Fibroblast of pulmonary artery (primary cell): Measurements from ENCODE around the gene PLA2R1.

Source experiments
- DNase-seq: peaks from one replicate; pipeline ENCODE4 v3.0.0-alpha.2; 2010; ENCODE audit warnings: low read depth
- H3K4me3 ChIP-seq: replicated peaks from 2 replicates; pipeline ENCODE4 v1.5.1; 2011; ENCODE audit warnings: low read depth, mild to moderate bottlenecking, control low read depth, low read length, moderate library complexity
- TF ChIP-seq, protein P1 (sequence below): IDR thresholded peaks from 2 replicates; pipeline ENCODE4 v1.5.1; 2011; ENCODE audit warnings: mild to moderate bottlenecking, control low read depth, low read length, inconsistent platforms; ENCODE audit errors: missing control alignments

Gene PLA2R1

DNA sequence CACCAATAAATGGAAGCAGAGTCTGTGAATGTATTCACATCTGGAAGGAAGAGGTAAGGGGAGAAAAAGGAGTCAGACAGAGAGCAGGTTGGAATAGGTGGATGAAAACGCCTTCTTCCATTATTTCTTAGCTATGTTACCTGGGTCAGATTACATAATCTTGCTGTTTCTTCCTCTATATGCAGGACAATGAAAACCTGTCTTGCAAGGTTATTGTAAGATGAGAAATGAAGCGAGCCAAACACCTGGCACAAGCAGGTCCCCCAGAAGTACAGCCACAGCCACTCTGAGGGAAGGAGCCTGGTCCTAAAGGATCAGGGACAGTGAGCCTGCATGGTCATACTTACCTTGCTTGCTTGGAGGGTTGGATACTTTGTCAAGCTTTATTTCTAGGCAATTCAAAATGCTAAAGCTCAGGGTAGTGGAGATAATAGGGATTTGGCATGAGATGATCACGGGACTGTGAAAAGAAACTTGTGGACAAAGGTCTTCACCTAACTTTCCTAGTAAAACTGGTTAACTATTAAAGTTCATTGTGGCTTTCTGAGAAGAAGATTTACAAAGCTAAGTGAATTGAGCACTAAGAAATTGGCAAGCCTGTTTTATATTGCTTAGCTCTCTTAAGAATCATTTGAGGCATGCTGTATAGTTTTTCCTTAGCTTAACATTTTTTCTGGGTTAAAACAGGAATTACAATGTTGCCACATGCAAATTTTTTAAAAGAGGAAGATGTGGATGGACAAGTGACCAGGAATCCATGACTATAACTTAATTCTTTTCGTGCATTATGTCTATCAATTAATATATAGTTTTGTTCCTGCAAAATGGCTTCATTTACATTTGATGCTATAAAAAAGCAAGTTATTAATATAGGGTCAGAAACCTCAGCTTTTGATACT lies 15.7 kb upstream of the PLA2R1 start:
- H3K4me3 ChIP-seq, result no peak overlapping the region
- TF ChIP-seq, protein P1, sequence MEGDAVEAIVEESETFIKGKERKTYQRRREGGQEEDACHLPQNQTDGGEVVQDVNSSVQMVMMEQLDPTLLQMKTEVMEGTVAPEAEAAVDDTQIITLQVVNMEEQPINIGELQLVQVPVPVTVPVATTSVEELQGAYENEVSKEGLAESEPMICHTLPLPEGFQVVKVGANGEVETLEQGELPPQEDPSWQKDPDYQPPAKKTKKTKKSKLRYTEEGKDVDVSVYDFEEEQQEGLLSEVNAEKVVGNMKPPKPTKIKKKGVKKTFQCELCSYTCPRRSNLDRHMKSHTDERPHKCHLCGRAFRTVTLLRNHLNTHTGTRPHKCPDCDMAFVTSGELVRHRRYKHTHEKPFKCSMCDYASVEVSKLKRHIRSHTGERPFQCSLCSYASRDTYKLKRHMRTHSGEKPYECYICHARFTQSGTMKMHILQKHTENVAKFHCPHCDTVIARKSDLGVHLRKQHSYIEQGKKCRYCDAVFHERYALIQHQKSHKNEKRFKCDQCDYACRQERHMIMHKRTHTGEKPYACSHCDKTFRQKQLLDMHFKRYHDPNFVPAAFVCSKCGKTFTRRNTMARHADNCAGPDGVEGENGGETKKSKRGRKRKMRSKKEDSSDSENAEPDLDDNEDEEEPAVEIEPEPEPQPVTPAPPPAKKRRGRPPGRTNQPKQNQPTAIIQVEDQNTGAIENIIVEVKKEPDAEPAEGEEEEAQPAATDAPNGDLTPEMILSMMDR, result no peak
- no peak for DNase-seq

DNA sequence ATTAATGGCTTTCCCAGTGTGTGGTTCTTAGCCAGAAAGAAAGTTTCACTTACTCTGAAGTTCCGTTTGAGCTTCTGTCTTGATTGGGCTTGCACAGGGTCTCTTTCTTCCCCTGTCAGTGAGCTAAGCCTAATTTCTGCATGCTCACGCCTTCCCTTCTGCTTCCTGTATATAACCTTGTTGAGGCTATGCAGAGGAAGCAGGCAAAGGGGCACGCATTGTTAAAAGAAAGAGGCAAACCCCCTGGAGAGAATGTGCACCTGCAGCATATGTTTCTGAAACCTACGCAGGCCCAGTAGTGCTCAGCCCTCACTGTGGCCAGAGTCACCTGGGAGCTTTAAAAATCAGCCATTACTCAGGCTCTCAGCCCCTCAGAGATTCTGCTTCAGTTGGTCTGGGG lies 14.5 kb upstream of the PLA2R1 start:
- no peak for DNase-seq
- no peak overlapping the region for H3K4me3 ChIP-seq
- TF ChIP-seq, protein P1, result no peak

DNA sequence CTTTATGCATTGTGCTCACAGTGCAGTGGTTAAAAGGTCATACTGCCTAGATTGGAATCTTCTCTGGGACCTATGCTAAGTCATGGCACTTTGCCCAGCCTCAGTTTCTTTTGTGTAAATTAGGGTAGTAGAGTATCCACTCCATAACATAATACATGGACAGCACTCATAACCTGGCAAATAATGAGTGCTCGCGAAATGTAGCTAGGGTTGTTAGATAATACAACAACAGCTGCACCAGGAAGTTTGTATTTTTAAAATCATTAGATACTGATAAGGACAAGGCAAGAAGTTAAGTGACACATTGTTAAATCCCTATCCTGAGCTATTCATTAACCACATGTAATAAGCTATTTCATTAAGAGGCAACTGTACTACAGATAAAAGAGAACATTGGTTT lies 13.8 kb upstream of the PLA2R1 start:
- DNase-seq, result no peak
- TF ChIP-seq, protein P1, result no peak
- no peak overlapping the region for H3K4me3 ChIP-seq

DNA sequence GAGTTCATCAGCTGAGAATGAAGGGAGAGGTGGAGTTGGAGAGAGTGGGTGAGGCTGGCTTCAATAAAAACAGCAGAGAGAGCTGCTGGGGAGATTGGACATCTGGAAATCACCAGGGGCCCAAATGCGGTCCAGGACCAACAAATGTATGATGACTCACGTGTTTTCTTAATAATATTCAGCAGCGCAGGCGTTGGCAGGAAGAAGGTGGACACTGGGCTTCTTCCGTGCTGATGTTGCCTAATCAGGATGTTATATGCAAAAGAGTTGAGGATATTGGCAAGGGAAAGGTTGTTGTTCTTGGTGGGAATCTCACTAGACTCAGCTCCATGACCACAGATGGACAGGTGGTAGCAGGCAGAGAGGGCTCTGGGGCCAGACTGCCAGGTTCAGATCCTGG lies 12.8 kb upstream of the PLA2R1 start:
- TF ChIP-seq, protein P1, result no peak
- H3K4me3 ChIP-seq, result no peak overlapping the region
- DNase-seq, result peak; percentile 95

DNA sequence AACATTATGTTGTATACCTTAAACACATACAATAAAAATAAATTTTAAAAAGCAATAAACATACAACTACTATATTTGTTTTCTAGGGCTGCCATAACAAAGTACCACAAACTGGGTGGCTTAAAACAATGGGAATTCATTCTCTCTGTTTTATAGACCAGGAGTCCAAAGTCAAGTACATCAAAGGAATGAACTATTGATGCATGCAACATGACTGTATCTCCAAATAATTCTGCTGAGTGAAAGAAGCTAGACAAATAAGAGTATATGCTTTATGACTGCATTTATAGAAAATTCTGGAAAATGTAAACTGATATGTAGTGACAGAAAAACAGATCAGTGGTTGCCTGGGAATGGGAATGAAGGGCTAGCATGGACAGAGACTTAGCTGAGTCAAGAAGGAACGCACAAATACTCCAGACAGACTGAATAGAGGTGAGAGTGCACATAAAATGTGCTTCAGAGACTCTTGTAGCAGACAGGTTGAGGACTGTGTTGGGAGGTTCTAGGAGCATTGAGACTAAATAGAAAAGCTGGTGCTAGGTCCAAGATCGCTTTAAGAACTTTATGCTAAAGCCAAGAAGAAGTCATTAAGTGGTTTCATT lies 11.0 kb upstream of the PLA2R1 start:
- no peak for DNase-seq
- TF ChIP-seq, protein P1, result no peak

DNA sequence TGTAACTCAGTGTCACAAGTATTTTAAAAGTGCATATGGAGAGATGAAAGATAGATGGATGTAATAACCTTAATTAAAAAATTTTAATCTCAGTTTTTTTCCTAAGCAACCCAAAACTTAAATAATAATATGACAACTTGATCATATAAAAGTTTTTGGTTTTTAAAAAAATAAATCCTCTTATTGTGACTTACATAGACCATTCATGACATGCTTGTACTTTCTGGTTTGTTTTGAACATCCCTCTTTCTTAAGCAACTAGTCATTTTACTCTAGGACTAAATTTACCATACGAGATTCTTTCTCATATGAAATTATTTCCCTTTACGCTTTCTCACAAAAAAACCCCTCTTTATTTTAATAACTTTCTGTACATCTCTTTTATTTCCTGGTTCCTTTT lies 6.5 kb upstream of the PLA2R1 start:
- no peak for DNase-seq
- no peak overlapping the region for H3K4me3 ChIP-seq
- TF ChIP-seq, protein P1, result no peak

More for the DNA sequence above, 11.0 kb upstream of the PLA2R1 start:
- H3K4me3 ChIP-seq, result no peak overlapping the region
